HUES64 (cell line): ENCODE data around the gene EARS2.

Source experiments
- H3K27ac ChIP-seq: 2 replicates; pipeline ENCODE4 v1.7.0; 2013; ENCODE audit warnings: low read depth, low read length, inconsistent platforms
- H3K27me3 ChIP-seq: 2 replicates; pipeline ENCODE4 v1.6.1; 2013; ENCODE audit warnings: mild to moderate bottlenecking, low read length; ENCODE audit not compliant: insufficient read depth
- H3K36me3 ChIP-seq: 2 replicates; pipeline ENCODE4 v1.6.1; 2013; ENCODE audit warnings: mild to moderate bottlenecking, low read length; ENCODE audit not compliant: insufficient read depth
- H3K4me1 ChIP-seq: 2 replicates; pipeline ENCODE4 v1.6.1; 2013; ENCODE audit warnings: mild to moderate bottlenecking, low read length, moderate library complexity; ENCODE audit not compliant: insufficient read depth
- H3K4me3 ChIP-seq: 2 replicates; pipeline ENCODE4 v1.5.1; 2013; ENCODE audit warnings: mild to moderate bottlenecking, low read length, moderate library complexity
- H3K9ac ChIP-seq: 2 replicates; pipeline ENCODE4 v1.6.1; 2013; ENCODE audit warnings: mild to moderate bottlenecking, low read depth, low read length
- H3K9me3 ChIP-seq: 2 replicates; pipeline ENCODE4 v1.6.1; 2013; ENCODE audit warnings: low read depth, low read length; ENCODE audit not compliant: insufficient read depth
- WGBS: fragments of 150-250, 120-280 bp; methylation state at CpG from one replicate; pipeline ENCODE4 v1.1.7; 2013; ENCODE audit warnings: missing lambda C conversion rate; 5-methylcytosine and 5-hydroxymethylcytosine counted together

The EARS2 gene

DNA sequence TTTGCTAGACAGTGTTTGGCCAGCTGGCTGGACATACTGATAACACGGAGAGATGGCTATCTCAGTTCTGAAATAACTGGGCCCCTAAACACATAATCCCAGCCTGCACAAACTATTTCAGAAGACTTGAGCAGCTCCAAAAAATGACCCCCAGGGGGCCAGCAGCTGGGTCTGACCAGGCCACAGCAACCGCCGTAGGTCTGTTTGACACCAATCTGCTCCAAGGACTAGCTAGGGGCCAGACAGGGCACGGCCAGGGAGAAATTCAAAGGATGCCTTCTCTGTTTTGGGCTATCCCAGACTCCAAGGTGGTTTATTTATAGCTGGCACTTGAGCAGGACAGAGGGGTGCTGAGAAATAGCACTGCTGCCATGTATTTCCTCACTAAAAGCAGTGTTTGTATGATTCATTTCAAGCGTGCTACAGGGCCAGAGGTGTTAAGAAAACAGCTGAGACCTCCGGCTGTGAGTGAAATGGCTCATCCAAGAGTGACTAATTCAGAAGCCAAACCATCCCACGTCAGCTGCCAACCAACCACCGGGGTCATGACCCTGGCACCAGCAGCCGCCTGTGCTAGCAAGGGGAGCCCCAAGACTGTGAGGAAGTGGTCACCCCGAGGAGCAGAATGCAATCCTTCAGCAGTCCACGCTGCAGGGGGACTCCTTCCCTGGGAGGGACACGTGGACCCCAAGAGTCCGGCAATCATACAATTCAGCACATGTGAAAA is 52.5 kb downstream of the EARS2 start:
- no peak overlapping the region for H3K4me3 ChIP-seq
- no peak overlapping the region for H3K9ac ChIP-seq
- peaks cover 33% of the 10 kb centered on the region for H3K36me3 ChIP-seq
- H3K9me3 ChIP-seq, result no peaks in the 10 kb centered on the region
- H3K4me1 ChIP-seq, result peaks cover 39% of the 10 kb centered on the region
- H3K27ac ChIP-seq, result peak overlapping the region; percentile 15
- H3K27me3 ChIP-seq, result no peaks in the 10 kb centered on the region
- WGBS, result 66% methylated on average over 13 of the region's 13 CpGs

GRCh38 chr16:23504076-23504452 is 53.1 kb downstream of the EARS2 start:
- Histone ChIP-seq H3K36me3 (peaks cover 33% of the 10 kb centered on the region), H3K4me1 (peaks cover 39% of the 10 kb centered on the region), H3K9me3 (no peaks in the 10 kb centered on the region), H3K27me3 (no peaks in the 10 kb centered on the region), H3K27ac (no peak overlapping the region), H3K4me3 (no peak overlapping the region), H3K9ac (no peak overlapping the region)
- 93% methylated on average over 5 of the region's 5 CpGs for WGBS

GRCh38 chr16:23502466-23502865 is 54.7 kb downstream of the EARS2 start:
- Histone ChIP-seq H3K4me3 (no peak overlapping the region), H3K27me3 (no peaks in the 10 kb centered on the region), H3K4me1 (peaks cover 39% of the 10 kb centered on the region), H3K9ac (no peak overlapping the region), H3K9me3 (no peaks in the 10 kb centered on the region), H3K36me3 (peaks cover 38% of the 10 kb centered on the region), H3K27ac (no peak overlapping the region)
- WGBS, result 93% methylated on average over 2 of the region's 2 CpGs

DNA sequence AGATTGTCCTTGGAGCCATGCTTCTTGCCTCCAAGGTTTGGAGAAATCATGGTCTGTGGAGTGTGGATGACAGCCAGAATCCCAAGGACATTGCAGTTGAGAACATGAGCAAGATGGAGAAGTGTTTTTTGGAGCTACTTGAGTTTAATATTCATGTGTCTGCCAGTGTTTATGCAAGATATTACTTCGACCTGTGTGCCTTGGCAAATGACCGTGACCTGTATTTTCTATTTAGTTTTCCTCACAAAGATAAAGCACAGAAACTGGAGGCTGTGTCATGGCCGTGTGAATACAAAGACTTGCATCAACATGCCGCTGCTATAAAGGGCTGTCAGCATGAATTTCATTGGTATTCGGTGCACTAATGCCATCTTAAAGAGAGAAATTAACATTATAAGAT is 55.9 kb downstream of the EARS2 start:
- H3K27me3 ChIP-seq, result no peaks in the 10 kb centered on the region
- H3K27ac ChIP-seq, result no peak overlapping the region
- peaks cover 42% of the 10 kb centered on the region for H3K36me3 ChIP-seq
- no peak overlapping the region for H3K9ac ChIP-seq
- H3K4me1 ChIP-seq, result peaks cover 32% of the 10 kb centered on the region
- WGBS, result 92% methylated on average over 5 of the region's 5 CpGs
- no peaks in the 10 kb centered on the region for H3K9me3 ChIP-seq
- H3K4me3 ChIP-seq, result no peak overlapping the region

GRCh38 chr16:23500862-23501225 is 56.3 kb downstream of the EARS2 start:
- Histone ChIP-seq H3K27me3 (no peaks in the 10 kb centered on the region), H3K27ac (no peak overlapping the region), H3K9me3 (no peaks in the 10 kb centered on the region), H3K4me3 (no peak overlapping the region), H3K9ac (no peak overlapping the region), H3K36me3 (peaks cover 44% of the 10 kb centered on the region), H3K4me1 (peaks cover 28% of the 10 kb centered on the region)
- WGBS, result 72% methylated on average over 4 of the region's 4 CpGs

- Histone ChIP-seq H3K27ac (no peak overlapping the region), H3K4me3 (no peak overlapping the region), H3K9me3 (no peaks in the 10 kb centered on the region), H3K27me3 (no peaks in the 10 kb centered on the region), H3K9ac (no peak overlapping the region), H3K36me3 (peaks cover 49% of the 10 kb centered on the region), H3K4me1 (peaks cover 26% of the 10 kb centered on the region)
- WGBS, result 95% methylated on average over 20 of the region's 20 CpGs
Measured at GRCh38 chr16:23500212-23500861, 56.8 kb downstream of the EARS2 start.

GRCh38 chr16:23499801-23500200 is 57.3 kb downstream of the EARS2 start:
- Histone ChIP-seq H3K4me3 (no peak overlapping the region), H3K9me3 (no peaks in the 10 kb centered on the region), H3K9ac (no peak overlapping the region), H3K27ac (no peak overlapping the region), H3K4me1 (peaks cover 20% of the 10 kb centered on the region), H3K27me3 (no peaks in the 10 kb centered on the region), H3K36me3 (peaks cover 55% of the 10 kb centered on the region)
- WGBS, result 81% methylated on average over 7 of the region's 7 CpGs

DNA sequence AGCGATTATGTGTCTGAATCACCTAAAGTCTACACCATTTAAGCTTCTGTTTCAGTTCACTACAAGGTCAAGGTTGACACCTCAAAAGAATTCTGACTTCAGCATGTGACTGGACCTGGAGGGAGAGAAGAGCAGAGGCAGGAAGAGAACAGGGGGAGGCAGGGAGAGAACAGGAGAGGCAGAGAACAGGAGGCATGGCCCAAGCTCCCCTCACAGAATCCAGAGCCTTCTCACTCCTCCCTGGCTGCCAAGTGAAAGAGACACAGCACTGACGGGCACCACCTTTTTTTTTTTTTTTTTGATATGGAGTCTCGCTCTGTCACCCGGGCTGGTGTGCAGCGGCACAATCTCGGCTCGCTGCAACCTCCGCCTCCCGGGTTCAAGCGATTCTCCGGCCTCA is 58.3 kb downstream of the EARS2 start:
- Histone ChIP-seq H3K4me1 (peaks cover 12% of the 10 kb centered on the region; the same call in 1 of the 2 replicates), H3K4me3 (no peak overlapping the region), H3K9ac (no peak overlapping the region), H3K36me3 (peaks cover 64% of the 10 kb centered on the region), H3K27me3 (no peaks in the 10 kb centered on the region), H3K9me3 (no peaks in the 10 kb centered on the region), H3K27ac (no peak overlapping the region)
- 98% methylated on average over 11 of the region's 11 CpGs for WGBS

DNA sequence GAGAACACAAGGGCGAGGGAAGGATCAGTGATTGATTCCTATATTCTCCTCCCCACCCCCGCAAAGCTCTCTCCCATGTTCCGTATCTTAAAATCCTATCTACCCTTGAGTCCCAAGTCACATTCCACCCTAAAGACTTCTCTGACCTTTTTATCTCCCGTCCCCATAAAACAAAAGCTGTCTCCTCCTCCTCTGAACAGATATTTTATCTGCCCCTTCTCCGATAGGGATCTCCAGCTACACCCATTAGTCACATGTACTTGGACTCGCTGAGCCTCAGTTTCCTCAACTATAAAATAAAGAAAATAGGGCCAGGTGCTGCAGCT is 59.6 kb downstream of the EARS2 start:
- Histone ChIP-seq H3K4me1 (0 out of 2 replicates have a peak, but pooled peaks cover 3% of the 10 kb centered on the region), H3K9ac (no peak overlapping the region), H3K27ac (no peak overlapping the region), H3K27me3 (no peaks in the 10 kb centered on the region), H3K4me3 (no peak overlapping the region), H3K36me3 (peaks cover 69% of the 10 kb centered on the region), H3K9me3 (no peaks in the 10 kb centered on the region)
- 86% methylated on average over 6 of the region's 6 CpGs for whole genome bisulfite sequencing

DNA sequence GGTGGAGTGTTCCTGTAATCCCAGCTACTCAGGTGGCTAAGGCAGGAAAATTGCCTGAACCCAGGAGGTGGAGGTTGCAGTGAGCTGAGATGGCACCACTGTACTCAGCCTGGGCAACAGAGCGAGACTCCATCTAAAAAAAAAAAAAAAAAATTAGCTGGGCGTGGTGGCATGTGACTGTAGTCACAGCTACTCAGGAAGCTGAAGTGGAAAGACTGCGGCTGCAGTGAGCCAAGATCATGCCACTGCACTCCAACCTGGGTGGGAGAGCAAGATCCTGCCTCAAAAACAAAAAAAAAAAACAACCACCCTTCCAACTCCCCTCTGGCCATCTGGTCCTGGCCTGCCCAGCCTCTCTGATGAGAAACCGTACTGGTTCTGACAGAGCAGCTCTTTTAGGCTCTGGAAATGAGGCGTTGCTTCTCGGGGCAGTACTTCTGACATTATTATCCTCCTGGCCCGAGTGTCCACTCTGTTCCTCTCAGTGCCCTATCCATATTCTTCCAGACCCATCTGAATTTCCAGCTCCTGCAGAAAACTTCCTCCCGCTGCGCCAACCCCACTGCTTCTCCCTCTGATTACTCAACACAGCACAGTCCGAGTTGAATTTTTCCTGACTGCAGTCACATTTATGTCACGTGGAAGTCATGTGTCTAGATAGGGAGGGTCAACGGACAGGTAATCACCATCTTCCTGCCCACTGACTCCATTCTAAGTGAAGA is 60.2 kb downstream of the EARS2 start:
- Histone ChIP-seq H3K9me3 (no peaks in the 10 kb centered on the region), H3K27ac (no peak overlapping the region), H3K9ac (no peak overlapping the region), H3K36me3 (peaks cover 69% of the 10 kb centered on the region), H3K27me3 (no peaks in the 10 kb centered on the region), H3K4me1 (0 out of 2 replicates have a peak, but pooled peaks cover 3% of the 10 kb centered on the region), H3K4me3 (no peak overlapping the region)
- WGBS, result 88% methylated on average over 11 of the region's 12 CpGs

GRCh38 chr16:23495671-23496070 is 61.5 kb downstream of the EARS2 start:
- WGBS, result 86% methylated on average over 4 of the region's 4 CpGs
- no peaks in the 10 kb centered on the region for H3K4me1 ChIP-seq
- no peaks in the 10 kb centered on the region for H3K27me3 ChIP-seq
- H3K4me3 ChIP-seq, result no peak overlapping the region
- no peak overlapping the region for H3K27ac ChIP-seq
- H3K9me3 ChIP-seq, result no peaks in the 10 kb centered on the region
- H3K36me3 ChIP-seq, result peaks cover 71% of the 10 kb centered on the region
- H3K9ac ChIP-seq, result no peak overlapping the region
